HG03045 (cell line): Measurements from ENCODE around the gene HPCAL1.
"Not testable (repeated sequence)": the region's sequence is repeated elsewhere in the genome, so short reads cannot be mapped to it uniquely, and the experiment has no call there.

ENCODE experiments used
- ATAC-seq: cut with Tn5 transposase; IDR thresholded peaks from one replicate; pipeline ENCODE4 v1.9.1; 2021; ENCODE audit warnings: mild to moderate bottlenecking, moderate library complexity; ENCODE audit not compliant: unreplicated experiment

The HPCAL1 gene

GRCh38 chr2:10452956-10453904 is 150.5 kb downstream of the HPCAL1 start:
- no peak for ATAC-seq

- no peak for ATAC-seq
These were observed 151.2 kb downstream of the HPCAL1 start for GRCh38 chr2:10453905-10454298.

- ATAC-seq = no peak
These were observed 151.8 kb downstream of the HPCAL1 start for GRCh38 chr2:10454505-10454904.

GRCh38 chr2:10457195-10457594 is 154.5 kb downstream of the HPCAL1 start:
- not testable (repeated sequence) for ATAC-seq

GRCh38 chr2:10457846-10458598 is 155.3 kb downstream of the HPCAL1 start:
- ATAC-seq = no peak

GRCh38 chr2:10460366-10460796 is 157.7 kb downstream of the HPCAL1 start:
- no peak for ATAC-seq

GRCh38 chr2:10462178-10463083 is 159.7 kb downstream of the HPCAL1 start:
- no peak for ATAC-seq

- no peak for ATAC-seq
These were observed 163.2 kb downstream of the HPCAL1 start for GRCh38 chr2:10465910-10466309.

GRCh38 chr2:10466801-10467200 is 164.1 kb downstream of the HPCAL1 start:
- ATAC-seq = no peak

- no peak for ATAC-seq
These were observed 164.7 kb downstream of the HPCAL1 start for GRCh38 chr2:10467401-10467800.

GRCh38 chr2:10469301-10469700 is 166.6 kb downstream of the HPCAL1 start:
- ATAC-seq = no peak

- ATAC-seq = no peak
These were observed 167.4 kb downstream of the HPCAL1 start for GRCh38 chr2:10469955-10470608.

- no peak for ATAC-seq
These were observed 168.4 kb downstream of the HPCAL1 start for GRCh38 chr2:10471046-10471571.

- no peak for ATAC-seq
These were observed 169.3 kb downstream of the HPCAL1 start for GRCh38 chr2:10471955-10472354.

- no peak for ATAC-seq
These were observed 170.5 kb downstream of the HPCAL1 start for GRCh38 chr2:10473121-10473756.

GRCh38 chr2:10475221-10475722 is 172.6 kb downstream of the HPCAL1 start:
- ATAC-seq = no peak

GRCh38 chr2:10475811-10476660 is 173.3 kb downstream of the HPCAL1 start:
- no peak for ATAC-seq

- ATAC-seq = no peak
These were observed 174.2 kb downstream of the HPCAL1 start for GRCh38 chr2:10476723-10477442.
